Activated naive CD8-positive, alpha-beta T cell treated with anti-CD3 and anti-CD28 coated beads, Interleukin-2, amount 50 U/mL, for 16 hours (primary cell): ENCODE data around the gene NUDT12.

Experiments used
- DNase-seq: peaks from one replicate; pipeline ENCODE4 v3.0.0-alpha.2; 2020; ENCODE audit warnings: low read depth, low spot score

NUDT12 gene

GRCh38 chr5:103562453-103563157 is at the start of gene NUDT12:
Gene NUDT12 (minus strand): TSS chr5:103562789. CDS start chr5:103560248, 2,541 bp downstream.
- peak; percentile 47 for DNase-seq

- DNase-seq: no peak
These were observed 44.8 kb upstream of the NUDT12 start for GRCh38 chr5:103607346-103607745.

GRCh38 chr5:103605277-103605676 is 42.7 kb upstream of the NUDT12 start:
- no peak for DNase-seq

- no peak for DNase-seq
These were observed 39.8 kb upstream of the NUDT12 start for GRCh38 chr5:103602438-103602837.

- DNase-seq: no peak
These were observed 38.7 kb upstream of the NUDT12 start for GRCh38 chr5:103601314-103601713.

GRCh38 chr5:103600086-103600485 is 37.5 kb upstream of the NUDT12 start:
- no peak for DNase-seq

- DNase-seq: no peak
These were observed 36.5 kb upstream of the NUDT12 start for GRCh38 chr5:103598997-103599566.

- no peak for DNase-seq
These were observed 27.6 kb upstream of the NUDT12 start for GRCh38 chr5:103590221-103590620.

- DNase-seq: no peak
These were observed 27.2 kb upstream of the NUDT12 start for GRCh38 chr5:103589776-103590175.

GRCh38 chr5:103589357-103589756 is 26.8 kb upstream of the NUDT12 start:
- DNase-seq: no peak

- no peak for DNase-seq
These were observed 24.7 kb upstream of the NUDT12 start for GRCh38 chr5:103587185-103587748.

GRCh38 chr5:103582364-103582763 is 19.8 kb upstream of the NUDT12 start:
- DNase-seq: no peak

- DNase-seq: no peak
These were observed 10.8 kb upstream of the NUDT12 start for GRCh38 chr5:103573411-103573810.

- DNase-seq: no peak
These were observed 9.9 kb upstream of the NUDT12 start for GRCh38 chr5:103572454-103572853.

- no peak for DNase-seq
These were observed 9.1 kb upstream of the NUDT12 start for GRCh38 chr5:103571730-103572129.

GRCh38 chr5:103569313-103570060 is 6.9 kb upstream of the NUDT12 start:
- no peak for DNase-seq

GRCh38 chr5:103565719-103566118 is 3.1 kb upstream of the NUDT12 start:
- DNase-seq: no peak

- no peak for DNase-seq
These were observed 720 bp downstream of the NUDT12 start for GRCh38 chr5:103561685-103562452.

GRCh38 chr5:103560826-103561225 is 1.8 kb downstream of the NUDT12 start:
- no peak for DNase-seq

- DNase-seq: no peak
These were observed 15.7 kb downstream of the NUDT12 start for GRCh38 chr5:103546858-103547257.

GRCh38 chr5:103542441-103542840 is 20.1 kb downstream of the NUDT12 start:
- DNase-seq: no peak

GRCh38 chr5:103541569-103541968 is 21.0 kb downstream of the NUDT12 start:
- DNase-seq: no peak
